ENCODE measurements around the gene TDRD3.

DNA sequence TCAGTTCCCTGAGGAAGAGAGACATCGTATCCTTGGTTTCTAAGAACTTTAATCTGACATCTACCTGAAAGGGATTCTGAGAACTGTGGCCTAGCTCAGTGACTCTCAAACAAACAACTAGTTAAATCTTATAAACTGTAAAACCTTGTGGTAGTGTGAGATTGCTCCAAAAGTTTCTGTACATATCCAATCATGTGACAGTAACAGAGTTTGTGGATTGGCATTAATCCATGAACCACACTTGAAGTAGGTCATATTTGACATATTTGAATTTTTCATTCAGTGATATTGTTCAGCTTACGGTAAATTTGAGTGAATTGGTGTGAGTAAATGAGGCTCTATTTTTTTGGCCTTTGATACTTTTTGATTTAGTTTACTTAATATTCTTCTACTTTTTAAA, 15.0 kb downstream of the TDRD3 start:
- TF ChIP-seq, protein P1, sequence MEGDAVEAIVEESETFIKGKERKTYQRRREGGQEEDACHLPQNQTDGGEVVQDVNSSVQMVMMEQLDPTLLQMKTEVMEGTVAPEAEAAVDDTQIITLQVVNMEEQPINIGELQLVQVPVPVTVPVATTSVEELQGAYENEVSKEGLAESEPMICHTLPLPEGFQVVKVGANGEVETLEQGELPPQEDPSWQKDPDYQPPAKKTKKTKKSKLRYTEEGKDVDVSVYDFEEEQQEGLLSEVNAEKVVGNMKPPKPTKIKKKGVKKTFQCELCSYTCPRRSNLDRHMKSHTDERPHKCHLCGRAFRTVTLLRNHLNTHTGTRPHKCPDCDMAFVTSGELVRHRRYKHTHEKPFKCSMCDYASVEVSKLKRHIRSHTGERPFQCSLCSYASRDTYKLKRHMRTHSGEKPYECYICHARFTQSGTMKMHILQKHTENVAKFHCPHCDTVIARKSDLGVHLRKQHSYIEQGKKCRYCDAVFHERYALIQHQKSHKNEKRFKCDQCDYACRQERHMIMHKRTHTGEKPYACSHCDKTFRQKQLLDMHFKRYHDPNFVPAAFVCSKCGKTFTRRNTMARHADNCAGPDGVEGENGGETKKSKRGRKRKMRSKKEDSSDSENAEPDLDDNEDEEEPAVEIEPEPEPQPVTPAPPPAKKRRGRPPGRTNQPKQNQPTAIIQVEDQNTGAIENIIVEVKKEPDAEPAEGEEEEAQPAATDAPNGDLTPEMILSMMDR (conservative IDR thresholded peaks at IDR 0.05; ENCODE audit: low read depth in 2 of 2), result no peak
- TF ChIP-seq CREB1 (CRISPR knock-in tag; IDR thresholded peaks at IDR 0.05; ENCODE audit: low read depth) (no peak), POLR2AphosphoS5 (IDR thresholded peaks at IDR 0.05; ENCODE audit: low read depth) (no peak), EZH2phosphoT487 (IDR thresholded peaks at IDR 0.05; ENCODE audit: unreplicated experiment) (no peak), STAT1 (IDR thresholded peaks at IDR 0.05; ENCODE audit: unreplicated experiment) (no peak), EZH2 (IDR thresholded peaks at IDR 0.05; ENCODE audit: low read depth, unreplicated experiment) (no peak), JUNB (IDR thresholded peaks at IDR 0.05; ENCODE audit: unreplicated experiment) (no peak), NANOG (IDR thresholded peaks at IDR 0.05; ENCODE audit: borderline replicate concordance) (no peak), ZNF114 (CRISPR knock-in tag; IDR thresholded peaks at IDR 0.05) (no peak), ZNF331 (CRISPR knock-in tag; IDR thresholded peaks at IDR 0.05; ENCODE audit: low read depth) (no peak)
- TF ChIP-seq, protein P2, sequence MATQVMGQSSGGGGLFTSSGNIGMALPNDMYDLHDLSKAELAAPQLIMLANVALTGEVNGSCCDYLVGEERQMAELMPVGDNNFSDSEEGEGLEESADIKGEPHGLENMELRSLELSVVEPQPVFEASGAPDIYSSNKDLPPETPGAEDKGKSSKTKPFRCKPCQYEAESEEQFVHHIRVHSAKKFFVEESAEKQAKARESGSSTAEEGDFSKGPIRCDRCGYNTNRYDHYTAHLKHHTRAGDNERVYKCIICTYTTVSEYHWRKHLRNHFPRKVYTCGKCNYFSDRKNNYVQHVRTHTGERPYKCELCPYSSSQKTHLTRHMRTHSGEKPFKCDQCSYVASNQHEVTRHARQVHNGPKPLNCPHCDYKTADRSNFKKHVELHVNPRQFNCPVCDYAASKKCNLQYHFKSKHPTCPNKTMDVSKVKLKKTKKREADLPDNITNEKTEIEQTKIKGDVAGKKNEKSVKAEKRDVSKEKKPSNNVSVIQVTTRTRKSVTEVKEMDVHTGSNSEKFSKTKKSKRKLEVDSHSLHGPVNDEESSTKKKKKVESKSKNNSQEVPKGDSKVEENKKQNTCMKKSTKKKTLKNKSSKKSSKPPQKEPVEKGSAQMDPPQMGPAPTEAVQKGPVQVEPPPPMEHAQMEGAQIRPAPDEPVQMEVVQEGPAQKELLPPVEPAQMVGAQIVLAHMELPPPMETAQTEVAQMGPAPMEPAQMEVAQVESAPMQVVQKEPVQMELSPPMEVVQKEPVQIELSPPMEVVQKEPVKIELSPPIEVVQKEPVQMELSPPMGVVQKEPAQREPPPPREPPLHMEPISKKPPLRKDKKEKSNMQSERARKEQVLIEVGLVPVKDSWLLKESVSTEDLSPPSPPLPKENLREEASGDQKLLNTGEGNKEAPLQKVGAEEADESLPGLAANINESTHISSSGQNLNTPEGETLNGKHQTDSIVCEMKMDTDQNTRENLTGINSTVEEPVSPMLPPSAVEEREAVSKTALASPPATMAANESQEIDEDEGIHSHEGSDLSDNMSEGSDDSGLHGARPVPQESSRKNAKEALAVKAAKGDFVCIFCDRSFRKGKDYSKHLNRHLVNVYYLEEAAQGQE (IDR thresholded peaks at IDR 0.05; ENCODE audit: unreplicated experiment), result no peak
- TF ChIP-seq, protein P3, sequence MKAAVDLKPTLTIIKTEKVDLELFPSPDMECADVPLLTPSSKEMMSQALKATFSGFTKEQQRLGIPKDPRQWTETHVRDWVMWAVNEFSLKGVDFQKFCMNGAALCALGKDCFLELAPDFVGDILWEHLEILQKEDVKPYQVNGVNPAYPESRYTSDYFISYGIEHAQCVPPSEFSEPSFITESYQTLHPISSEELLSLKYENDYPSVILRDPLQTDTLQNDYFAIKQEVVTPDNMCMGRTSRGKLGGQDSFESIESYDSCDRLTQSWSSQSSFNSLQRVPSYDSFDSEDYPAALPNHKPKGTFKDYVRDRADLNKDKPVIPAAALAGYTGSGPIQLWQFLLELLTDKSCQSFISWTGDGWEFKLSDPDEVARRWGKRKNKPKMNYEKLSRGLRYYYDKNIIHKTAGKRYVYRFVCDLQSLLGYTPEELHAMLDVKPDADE (IDR thresholded peaks at IDR 0.05), result no peak
- TF ChIP-seq, protein P4, sequence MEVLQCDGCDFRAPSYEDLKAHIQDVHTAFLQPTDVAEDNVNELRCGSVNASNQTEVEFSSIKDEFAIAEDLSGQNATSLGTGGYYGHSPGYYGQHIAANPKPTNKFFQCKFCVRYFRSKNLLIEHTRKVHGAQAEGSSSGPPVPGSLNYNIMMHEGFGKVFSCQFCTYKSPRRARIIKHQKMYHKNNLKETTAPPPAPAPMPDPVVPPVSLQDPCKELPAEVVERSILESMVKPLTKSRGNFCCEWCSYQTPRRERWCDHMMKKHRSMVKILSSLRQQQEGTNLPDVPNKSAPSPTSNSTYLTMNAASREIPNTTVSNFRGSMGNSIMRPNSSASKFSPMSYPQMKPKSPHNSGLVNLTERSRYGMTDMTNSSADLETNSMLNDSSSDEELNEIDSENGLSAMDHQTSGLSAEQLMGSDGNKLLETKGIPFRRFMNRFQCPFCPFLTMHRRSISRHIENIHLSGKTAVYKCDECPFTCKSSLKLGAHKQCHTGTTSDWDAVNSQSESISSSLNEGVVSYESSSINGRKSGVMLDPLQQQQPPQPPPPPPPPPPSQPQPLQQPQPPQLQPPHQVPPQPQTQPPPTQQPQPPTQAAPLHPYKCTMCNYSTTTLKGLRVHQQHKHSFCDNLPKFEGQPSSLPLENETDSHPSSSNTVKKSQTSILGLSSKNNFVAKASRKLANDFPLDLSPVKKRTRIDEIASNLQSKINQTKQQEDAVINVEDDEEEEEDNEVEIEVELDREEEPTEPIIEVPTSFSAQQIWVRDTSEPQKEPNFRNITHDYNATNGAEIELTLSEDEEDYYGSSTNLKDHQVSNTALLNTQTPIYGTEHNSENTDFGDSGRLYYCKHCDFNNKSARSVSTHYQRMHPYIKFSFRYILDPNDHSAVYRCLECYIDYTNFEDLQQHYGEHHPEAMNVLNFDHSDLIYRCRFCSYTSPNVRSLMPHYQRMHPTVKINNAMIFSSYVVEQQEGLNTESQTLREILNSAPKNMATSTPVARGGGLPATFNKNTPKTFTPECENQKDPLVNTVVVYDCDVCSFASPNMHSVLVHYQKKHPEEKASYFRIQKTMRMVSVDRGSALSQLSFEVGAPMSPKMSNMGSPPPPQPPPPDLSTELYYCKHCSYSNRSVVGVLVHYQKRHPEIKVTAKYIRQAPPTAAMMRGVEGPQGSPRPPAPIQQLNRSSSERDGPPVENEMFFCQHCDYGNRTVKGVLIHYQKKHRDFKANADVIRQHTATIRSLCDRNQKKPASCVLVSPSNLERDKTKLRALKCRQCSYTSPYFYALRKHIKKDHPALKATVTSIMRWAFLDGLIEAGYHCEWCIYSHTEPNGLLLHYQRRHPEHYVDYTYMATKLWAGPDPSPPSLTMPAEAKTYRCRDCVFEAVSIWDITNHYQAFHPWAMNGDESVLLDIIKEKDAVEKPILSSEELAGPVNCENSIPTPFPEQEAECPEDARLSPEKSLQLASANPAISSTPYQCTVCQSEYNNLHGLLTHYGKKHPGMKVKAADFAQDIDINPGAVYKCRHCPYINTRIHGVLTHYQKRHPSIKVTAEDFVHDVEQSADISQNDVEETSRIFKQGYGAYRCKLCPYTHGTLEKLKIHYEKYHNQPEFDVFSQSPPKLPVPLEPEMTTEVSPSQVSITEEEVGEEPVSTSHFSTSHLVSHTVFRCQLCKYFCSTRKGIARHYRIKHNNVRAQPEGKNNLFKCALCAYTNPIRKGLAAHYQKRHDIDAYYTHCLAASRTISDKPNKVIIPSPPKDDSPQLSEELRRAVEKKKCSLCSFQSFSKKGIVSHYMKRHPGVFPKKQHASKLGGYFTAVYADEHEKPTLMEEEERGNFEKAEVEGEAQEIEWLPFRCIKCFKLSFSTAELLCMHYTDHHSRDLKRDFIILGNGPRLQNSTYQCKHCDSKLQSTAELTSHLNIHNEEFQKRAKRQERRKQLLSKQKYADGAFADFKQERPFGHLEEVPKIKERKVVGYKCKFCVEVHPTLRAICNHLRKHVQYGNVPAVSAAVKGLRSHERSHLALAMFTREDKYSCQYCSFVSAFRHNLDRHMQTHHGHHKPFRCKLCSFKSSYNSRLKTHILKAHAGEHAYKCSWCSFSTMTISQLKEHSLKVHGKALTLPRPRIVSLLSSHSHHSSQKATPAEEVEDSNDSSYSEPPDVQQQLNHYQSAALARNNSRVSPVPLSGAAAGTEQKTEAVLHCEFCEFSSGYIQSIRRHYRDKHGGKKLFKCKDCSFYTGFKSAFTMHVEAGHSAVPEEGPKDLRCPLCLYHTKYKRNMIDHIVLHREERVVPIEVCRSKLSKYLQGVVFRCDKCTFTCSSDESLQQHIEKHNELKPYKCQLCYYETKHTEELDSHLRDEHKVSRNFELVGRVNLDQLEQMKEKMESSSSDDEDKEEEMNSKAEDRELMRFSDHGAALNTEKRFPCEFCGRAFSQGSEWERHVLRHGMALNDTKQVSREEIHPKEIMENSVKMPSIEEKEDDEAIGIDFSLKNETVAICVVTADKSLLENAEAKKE (CRISPR knock-in tag; IDR thresholded peaks at IDR 0.05), result no peak

Data from GM23338 (cell line).